ENCODE measurements around the gene TRIO. TPM values are rescaled to one million over a fixed set of nuclear protein-coding genes. Genes with fewer than 3 reads are reported as not detected.

Gene TRIO
- total RNA-seq, 5 donors from 2014 or later (not counting 1 experiment from before 2014, with no cell fraction given) = 6.2 to 31.1 (median 11.8) TPM

GRCh38 chr5:14153932-14154731 is 11.0 kb downstream of the TRIO start:
- ATAC-seq (replicated peaks in 1 of 4) = no peak
- H3K27me3 Mint-ChIP-seq = peaks cover 7 to 15% of the 10 kb centered on the region in 2 donors
- H3K4me1 Mint-ChIP-seq = peaks cover 0 to 2% (median 0%) of the 10 kb centered on the region in 3 donors
- Histone ChIP-seq H3K27ac (ENCODE audit: low read length) (no peak overlapping the region), H3K27me3 (replicated peaks in 1 of 2; ENCODE audit: control insufficient read depth in 2 of 2, extremely low read depth in 1 of 2, insufficient read depth in 2 of 2, low read length in 1 of 2) (peaks cover 0 to 13% of the 10 kb centered on the region in 2 experiments), H3K4me3 (ENCODE audit: control insufficient read depth in 1 of 2, extremely low read depth in 1 of 2, low read length in 1 of 2) (no peak overlapping the region), H3K4me1 (ENCODE audit: control insufficient read depth in 1 of 2, extremely low read depth in 1 of 2, insufficient read depth in 2 of 2, low read length in 2 of 2) (no peaks in the 10 kb centered on the region), H3K36me3 (ENCODE audit: control insufficient read depth in 2 of 2, extremely low read depth in 1 of 2, insufficient read depth in 1 of 2, low read length in 1 of 2) (no peaks in the 10 kb centered on the region), H3K9me3 (no peaks in the 10 kb centered on the region)
- no peak overlapping the region for H3K27ac Mint-ChIP-seq
- WGBS (ENCODE audit: insufficient coverage) = 32% methylated on average over 4 of the region's 14 CpGs
- no peaks in the 10 kb centered on the region for H3K9me3 Mint-ChIP-seq
- POLR2A ChIA-PET = no interaction called here
- CTCF ChIA-PET = no interaction called here
- DNase-seq = no peak
- H3K4me3 Mint-ChIP-seq = no peak overlapping the region
- H3K36me3 Mint-ChIP-seq = no peaks in the 10 kb centered on the region

GRCh38 chr5:14155075-14155474 is 11.9 kb downstream of the TRIO start:
- Histone ChIP-seq H3K9me3 (no peaks in the 10 kb centered on the region), H3K27me3 (replicated peaks in 1 of 2; ENCODE audit: control insufficient read depth in 2 of 2, extremely low read depth in 1 of 2, insufficient read depth in 2 of 2, low read length in 1 of 2) (peaks cover 0 to 13% of the 10 kb centered on the region in 2 experiments), H3K27ac (ENCODE audit: low read length) (no peak overlapping the region), H3K36me3 (ENCODE audit: control insufficient read depth in 2 of 2, extremely low read depth in 1 of 2, insufficient read depth in 1 of 2, low read length in 1 of 2) (no peaks in the 10 kb centered on the region), H3K4me1 (ENCODE audit: control insufficient read depth in 1 of 2, extremely low read depth in 1 of 2, insufficient read depth in 2 of 2, low read length in 2 of 2) (no peaks in the 10 kb centered on the region), H3K4me3 (ENCODE audit: control insufficient read depth in 1 of 2, extremely low read depth in 1 of 2, low read length in 1 of 2) (no peak overlapping the region)
- Mint-ChIP-seq H3K4me1 (no peaks in the 10 kb centered on the region), H3K27ac (no peak overlapping the region), H3K4me3 (no peak overlapping the region), H3K36me3 (no peaks in the 10 kb centered on the region), H3K9me3 (no peaks in the 10 kb centered on the region), H3K27me3 (peaks cover 0 to 11% of the 10 kb centered on the region in 2 donors)
- POLR2A ChIA-PET = no interaction called here
- ATAC-seq (replicated peaks in 1 of 4) = no peak
- no CpG with 5 or more reads among the region's 1 CpG for WGBS (ENCODE audit: insufficient coverage)
- CTCF ChIA-PET = no interaction called here
- DNase-seq = no peak

GRCh38 chr5:14155739-14156138 is 12.6 kb downstream of the TRIO start:
- H3K4me3 Mint-ChIP-seq = no peak overlapping the region
- H3K27me3 Mint-ChIP-seq = peaks cover 0 to 11% of the 10 kb centered on the region in 2 donors
- H3K27ac Mint-ChIP-seq = no peak overlapping the region
- DNase-seq = no peak
- H3K36me3 ChIP-seq (ENCODE audit: control insufficient read depth in 2 of 2, extremely low read depth in 1 of 2, insufficient read depth in 1 of 2, low read length in 1 of 2) = no peaks in the 10 kb centered on the region
- no peaks in the 10 kb centered on the region for H3K4me1 ChIP-seq (ENCODE audit: control insufficient read depth in 1 of 2, extremely low read depth in 1 of 2, insufficient read depth in 2 of 2, low read length in 2 of 2)
- no peak overlapping the region for H3K4me3 ChIP-seq (ENCODE audit: control insufficient read depth in 1 of 2, extremely low read depth in 1 of 2, low read length in 1 of 2)
- peaks cover 0 to 13% of the 10 kb centered on the region in 2 experiments for H3K27me3 ChIP-seq (replicated peaks in 1 of 2; ENCODE audit: control insufficient read depth in 2 of 2, extremely low read depth in 1 of 2, insufficient read depth in 2 of 2, low read length in 1 of 2)
- ChIA-PET POLR2A (no interaction called here), CTCF (no interaction called here)
- no peaks in the 10 kb centered on the region for H3K4me1 Mint-ChIP-seq
- no peaks in the 10 kb centered on the region for H3K9me3 ChIP-seq
- ATAC-seq (replicated peaks in 1 of 4) = no peak
- no CpG with 5 or more reads among the region's 1 CpG for WGBS (ENCODE audit: insufficient coverage)
- no peak overlapping the region for H3K27ac ChIP-seq (ENCODE audit: low read length)
- H3K36me3 Mint-ChIP-seq = no peaks in the 10 kb centered on the region
- no peaks in the 10 kb centered on the region for H3K9me3 Mint-ChIP-seq

GRCh38 chr5:14156290-14156649 is 13.1 kb downstream of the TRIO start:
- Mint-ChIP-seq H3K27me3 (peaks cover 0 to 10% of the 10 kb centered on the region in 2 donors), H3K4me1 (no peaks in the 10 kb centered on the region), H3K9me3 (no peaks in the 10 kb centered on the region), H3K4me3 (no peak overlapping the region), H3K27ac (no peak overlapping the region), H3K36me3 (no peaks in the 10 kb centered on the region)
- CTCF ChIA-PET = no interaction called here
- Histone ChIP-seq H3K27ac (ENCODE audit: low read length) (no peak overlapping the region), H3K27me3 (replicated peaks in 1 of 2; ENCODE audit: control insufficient read depth in 2 of 2, extremely low read depth in 1 of 2, insufficient read depth in 2 of 2, low read length in 1 of 2) (peaks cover 0 to 13% of the 10 kb centered on the region in 2 experiments), H3K36me3 (ENCODE audit: control insufficient read depth in 2 of 2, extremely low read depth in 1 of 2, insufficient read depth in 1 of 2, low read length in 1 of 2) (no peaks in the 10 kb centered on the region), H3K4me3 (ENCODE audit: control insufficient read depth in 1 of 2, extremely low read depth in 1 of 2, low read length in 1 of 2) (no peak overlapping the region), H3K9me3 (no peaks in the 10 kb centered on the region), H3K4me1 (ENCODE audit: control insufficient read depth in 1 of 2, extremely low read depth in 1 of 2, insufficient read depth in 2 of 2, low read length in 2 of 2) (no peaks in the 10 kb centered on the region)
- no CpG with 5 or more reads among the region's 6 CpGs for WGBS (ENCODE audit: insufficient coverage)
- POLR2A ChIA-PET = no interaction called here
- DNase-seq (no peak), ATAC-seq (replicated peaks in 1 of 4) (no peak)

DNA sequence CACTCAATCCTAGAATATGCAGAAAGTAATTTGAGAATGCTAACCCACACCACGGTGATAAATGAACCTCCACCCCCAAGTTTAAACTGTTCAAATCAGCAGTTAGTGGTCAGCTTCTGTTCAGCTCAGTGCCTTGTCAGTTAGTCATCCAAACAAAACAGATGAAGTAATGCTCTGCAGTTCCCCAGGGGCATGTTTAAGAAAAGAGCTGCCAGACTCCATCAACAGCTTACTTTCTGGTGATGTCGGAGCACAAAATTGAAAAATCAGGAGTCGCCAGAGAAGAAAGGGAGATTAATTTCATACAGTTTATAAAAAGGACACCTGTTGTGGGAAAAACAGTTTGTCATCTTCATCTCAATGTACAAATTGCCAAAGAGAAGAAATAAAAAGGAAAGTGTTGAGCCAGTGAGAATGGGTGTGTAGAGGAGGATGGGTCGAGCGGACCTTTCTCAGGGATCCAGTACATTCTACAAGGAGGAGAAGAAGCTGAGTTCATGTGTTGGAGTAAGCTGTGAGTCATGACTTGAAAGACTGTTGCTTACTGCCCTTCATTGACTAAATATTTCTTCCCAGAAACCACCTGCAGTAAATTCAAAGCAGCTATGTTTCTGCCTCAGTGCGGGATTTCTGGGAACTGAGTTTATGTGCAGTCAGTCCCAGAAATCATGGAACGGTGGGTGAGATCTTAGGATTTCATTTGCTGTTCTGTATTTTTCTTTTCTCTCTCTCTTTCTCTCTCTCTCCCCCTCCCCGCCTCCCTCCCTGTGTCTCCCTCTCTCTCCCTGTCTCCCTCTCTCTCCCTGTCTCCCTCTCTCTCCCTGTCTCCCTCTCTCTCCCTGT is 13.7 kb downstream of the TRIO start:
- ATAC-seq (replicated peaks in 1 of 4) (no peak), DNase-seq (no peak)
- Histone ChIP-seq H3K27me3 (replicated peaks in 1 of 2; ENCODE audit: control insufficient read depth in 2 of 2, extremely low read depth in 1 of 2, insufficient read depth in 2 of 2, low read length in 1 of 2) (peaks cover 0 to 13% of the 10 kb centered on the region in 2 experiments), H3K27ac (ENCODE audit: low read length) (no peak overlapping the region), H3K4me1 (ENCODE audit: control insufficient read depth in 1 of 2, extremely low read depth in 1 of 2, insufficient read depth in 2 of 2, low read length in 2 of 2) (no peaks in the 10 kb centered on the region), H3K36me3 (ENCODE audit: control insufficient read depth in 2 of 2, extremely low read depth in 1 of 2, insufficient read depth in 1 of 2, low read length in 1 of 2) (no peaks in the 10 kb centered on the region), H3K9me3 (no peaks in the 10 kb centered on the region), H3K4me3 (ENCODE audit: control insufficient read depth in 1 of 2, extremely low read depth in 1 of 2, low read length in 1 of 2) (no peak overlapping the region)
- H3K27ac Mint-ChIP-seq = no peak overlapping the region
- 70% methylated on average over 2 of the region's 8 CpGs for WGBS (ENCODE audit: insufficient coverage)
- CTCF ChIA-PET = no interaction called here
- H3K27me3 Mint-ChIP-seq = peaks cover 0 to 8% of the 10 kb centered on the region in 2 donors
- H3K9me3 Mint-ChIP-seq = no peaks in the 10 kb centered on the region
- H3K36me3 Mint-ChIP-seq = no peaks in the 10 kb centered on the region
- no peaks in the 10 kb centered on the region for H3K4me1 Mint-ChIP-seq
- POLR2A ChIA-PET = no interaction called here
- no peak overlapping the region for H3K4me3 Mint-ChIP-seq

DNA sequence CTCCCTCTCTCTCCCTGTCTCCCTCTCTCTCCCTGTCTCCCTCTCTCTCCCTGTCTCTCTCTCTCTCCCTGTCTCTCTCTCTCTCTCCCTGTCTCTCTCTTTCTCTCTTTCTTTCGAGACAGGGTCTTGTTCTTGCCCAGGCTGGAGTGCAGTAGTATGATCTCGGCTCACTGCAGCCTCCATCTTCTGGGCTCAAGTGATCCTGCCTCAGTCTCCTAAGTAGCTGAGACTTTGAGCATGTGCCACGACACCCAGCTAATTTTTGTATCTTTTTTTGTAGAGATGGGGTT is 14.3 kb downstream of the TRIO start:
- no peaks in the 10 kb centered on the region for H3K4me1 ChIP-seq (ENCODE audit: control insufficient read depth in 1 of 2, extremely low read depth in 1 of 2, insufficient read depth in 2 of 2, low read length in 2 of 2)
- no peaks in the 10 kb centered on the region for H3K9me3 Mint-ChIP-seq
- no peaks in the 10 kb centered on the region for H3K36me3 Mint-ChIP-seq
- no peak for DNase-seq
- CTCF ChIA-PET = no interaction called here
- no peak for ATAC-seq (replicated peaks in 1 of 4)
- POLR2A ChIA-PET = no interaction called here
- H3K27ac Mint-ChIP-seq = no peak overlapping the region
- no peaks in the 10 kb centered on the region for H3K36me3 ChIP-seq (ENCODE audit: control insufficient read depth in 2 of 2, extremely low read depth in 1 of 2, insufficient read depth in 1 of 2, low read length in 1 of 2)
- peaks cover 0 to 8% of the 10 kb centered on the region in 2 donors for H3K27me3 Mint-ChIP-seq
- H3K9me3 ChIP-seq = no peaks in the 10 kb centered on the region
- H3K4me1 Mint-ChIP-seq = no peaks in the 10 kb centered on the region
- peaks cover 0 to 13% of the 10 kb centered on the region in 2 experiments for H3K27me3 ChIP-seq (replicated peaks in 1 of 2; ENCODE audit: control insufficient read depth in 2 of 2, extremely low read depth in 1 of 2, insufficient read depth in 2 of 2, low read length in 1 of 2)
- H3K4me3 Mint-ChIP-seq = no peak overlapping the region
- H3K27ac ChIP-seq (ENCODE audit: low read length) = no peak overlapping the region
- no peak overlapping the region for H3K4me3 ChIP-seq (ENCODE audit: control insufficient read depth in 1 of 2, extremely low read depth in 1 of 2, low read length in 1 of 2)
- WGBS (ENCODE audit: insufficient coverage) = 50% methylated on average over 1 of the region's 3 CpGs

Measured in T-cell (primary cell).